ENCODE measurements around the gene ABRACL.

ABRACL gene

GRCh38 chr6:139058029-139058428 is 29.5 kb downstream of the ABRACL start:
- DNase-seq: no peak

GRCh38 chr6:139060332-139060731 is 31.8 kb downstream of the ABRACL start:
- no peak for DNase-seq

DNA sequence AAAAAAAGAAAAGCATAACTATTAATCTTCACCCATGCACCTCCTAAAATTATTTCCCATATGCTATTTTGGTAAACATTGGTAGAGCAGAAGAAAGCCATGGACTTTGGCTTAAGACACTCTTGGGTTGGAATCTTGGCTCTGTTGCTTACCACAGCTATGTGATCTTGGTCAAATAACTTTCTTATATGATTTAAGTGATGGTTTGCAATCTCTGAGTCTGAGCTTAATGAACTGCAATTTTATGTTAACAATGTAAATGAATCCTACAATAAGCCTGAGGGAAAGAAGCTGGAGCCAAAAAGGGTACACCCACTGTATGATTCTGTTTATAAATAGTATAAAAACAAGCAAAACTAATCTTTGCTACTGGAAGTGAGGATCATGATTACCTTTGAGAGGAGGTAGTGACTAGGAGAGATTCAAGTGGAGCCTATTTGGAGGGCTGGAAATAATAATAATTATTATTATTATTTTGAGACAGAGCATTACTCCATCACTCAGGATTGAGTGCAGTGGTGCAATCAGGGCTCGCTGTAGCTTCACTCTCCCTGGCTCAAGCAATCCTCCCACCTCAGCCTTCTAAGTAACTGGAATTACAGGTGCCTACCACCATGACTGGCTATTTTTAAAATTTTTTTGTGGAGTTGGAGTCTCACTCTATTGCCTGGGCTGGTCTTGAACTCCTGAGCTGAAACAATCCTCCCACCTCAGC is 34.5 kb downstream of the ABRACL start:
- DNase-seq: no peak

- DNase-seq: no peak
These were observed 36.6 kb downstream of the ABRACL start for GRCh38 chr6:139064981-139065665.

DNA sequence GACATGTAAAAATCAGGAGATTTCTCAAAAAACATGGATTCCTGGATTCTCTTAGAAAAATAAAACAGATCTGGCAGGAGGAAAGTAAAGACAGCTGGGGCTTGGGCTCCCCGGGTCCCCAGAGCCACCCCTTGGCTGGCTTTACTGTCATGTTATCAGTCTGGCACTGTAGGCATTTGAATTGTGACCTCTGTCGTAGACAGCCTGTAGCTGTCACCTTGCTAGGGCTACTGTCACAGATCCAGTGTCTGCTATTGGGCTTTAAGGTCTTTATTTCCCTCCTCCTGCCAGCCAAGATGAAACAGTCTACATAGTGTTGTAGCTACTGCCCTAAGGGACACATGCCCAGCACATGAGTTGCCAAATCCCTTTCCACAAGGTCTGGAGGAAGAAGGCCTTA is 37.5 kb downstream of the ABRACL start:
- DNase-seq: no peak

DNA sequence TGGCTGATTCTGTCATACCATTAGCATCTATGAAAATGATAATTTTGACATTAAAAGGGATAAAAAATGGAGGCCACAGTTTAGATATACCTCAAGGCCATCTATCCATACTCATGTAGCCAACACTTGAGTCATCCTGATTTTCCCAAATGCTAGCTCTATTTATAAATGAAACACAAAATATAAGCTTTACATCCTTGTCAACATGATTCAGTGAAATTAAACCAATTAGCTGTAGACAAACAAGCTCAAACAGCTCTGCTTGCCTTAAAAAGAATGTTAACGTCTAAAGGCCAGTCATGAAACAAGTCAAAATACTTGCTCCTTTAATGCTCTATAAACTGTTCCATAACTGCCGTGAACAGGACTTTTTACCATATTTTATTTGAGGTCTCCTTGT is 40.3 kb downstream of the ABRACL start:
- no peak for DNase-seq

DNA sequence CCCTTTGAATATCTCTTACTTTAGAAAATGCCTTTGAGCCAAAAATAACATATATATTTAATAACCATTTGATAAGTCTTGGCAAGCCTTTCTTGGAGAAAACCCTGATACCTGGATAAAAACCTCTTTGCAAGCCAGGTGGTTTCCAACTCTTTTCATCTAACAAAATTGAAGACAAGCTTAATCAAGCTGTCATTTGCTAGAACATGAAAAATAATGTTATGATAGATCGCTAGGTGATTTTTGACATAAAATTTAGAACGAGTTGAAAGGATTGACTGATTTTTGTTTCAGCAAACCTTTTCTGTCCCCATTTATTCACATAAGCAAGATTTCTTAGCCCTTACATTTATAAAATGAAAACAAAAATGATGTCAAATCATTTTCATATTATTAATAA is 44.6 kb downstream of the ABRACL start:
- no peak for DNase-seq

DNA sequence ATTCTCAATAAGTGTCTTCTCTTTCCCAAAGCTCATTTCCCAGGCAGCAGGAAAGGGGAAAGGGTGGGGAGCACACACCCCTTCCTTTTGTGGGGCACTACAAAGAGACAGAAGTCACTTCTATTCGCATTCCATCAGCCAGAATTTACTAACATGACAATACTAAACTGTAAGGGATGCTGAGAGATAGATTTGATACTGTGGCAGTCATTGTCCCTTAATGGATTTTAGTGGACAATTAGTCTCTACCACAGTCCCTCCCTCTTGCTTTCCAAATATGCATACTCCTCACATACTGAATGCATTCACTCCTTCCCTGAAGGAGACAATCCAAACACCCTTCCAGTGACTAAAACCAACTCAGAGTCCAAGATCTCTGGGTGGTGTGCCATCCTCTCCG is 50.5 kb downstream of the ABRACL start:
- no peak for DNase-seq

- no peak for DNase-seq
These were observed 51.8 kb downstream of the ABRACL start for GRCh38 chr6:139080255-139080920.

DNA sequence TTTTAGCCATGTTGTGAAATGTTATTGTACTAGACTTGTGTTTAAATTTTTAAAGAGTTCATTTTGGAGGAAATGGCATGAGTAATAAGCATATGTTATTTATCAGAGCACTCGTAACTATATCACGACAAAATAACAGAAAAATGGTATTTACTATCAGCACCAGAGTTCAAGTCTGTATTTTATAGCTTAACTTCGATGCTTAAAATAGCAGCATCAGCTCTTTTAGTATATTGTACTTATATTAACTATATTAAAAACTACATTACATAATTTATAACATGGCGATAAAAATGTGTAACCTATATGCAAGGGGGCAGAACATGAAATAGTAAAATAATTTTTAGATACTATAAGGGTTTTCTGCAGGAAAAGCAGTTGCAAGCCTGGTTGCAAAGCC is 52.9 kb downstream of the ABRACL start:
- no peak for DNase-seq

DNA sequence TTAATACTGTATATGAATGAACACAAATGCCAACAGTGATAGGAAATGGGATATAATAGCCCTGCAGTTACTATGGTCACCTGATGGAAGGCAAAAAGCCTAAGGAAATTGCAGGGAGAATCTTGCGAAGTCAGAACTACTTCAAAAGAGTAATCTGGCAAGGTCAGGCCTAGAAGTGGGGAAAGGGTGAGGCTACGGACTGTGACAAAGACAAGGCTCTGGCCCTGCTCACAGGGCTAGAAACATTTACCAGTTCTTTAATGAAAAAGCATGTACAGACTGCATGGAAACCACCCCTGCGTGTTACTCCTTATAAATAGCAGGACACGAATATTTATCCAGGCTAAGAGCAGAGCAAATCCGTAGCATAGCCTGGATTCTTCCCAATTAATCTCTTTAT is 53.8 kb downstream of the ABRACL start:
- DNase-seq: no peak

DNA sequence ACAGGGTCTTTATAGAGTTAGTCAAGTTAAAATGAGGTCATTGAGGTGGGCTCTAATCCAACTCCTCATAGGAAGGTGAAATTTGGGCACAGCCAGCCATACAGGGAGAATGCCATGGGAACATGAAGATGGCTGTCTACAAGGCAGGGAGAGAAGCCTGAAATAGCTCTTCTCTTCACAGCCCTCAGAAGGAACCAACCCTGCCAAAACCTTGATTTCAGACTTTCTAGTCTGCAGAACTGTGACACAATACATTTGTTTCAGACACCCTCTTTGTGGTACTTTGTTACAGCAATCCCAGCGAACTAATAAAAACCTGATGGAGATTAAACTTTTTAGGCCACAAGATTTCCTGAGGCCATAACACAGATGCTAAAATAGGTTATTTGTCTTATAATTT is 63.3 kb downstream of the ABRACL start:
- no peak for DNase-seq

All from NCI-H1105 treated with DMSO at 0.1 percent for 48 hours (cell line).